Astrocyte (in vitro differentiated cells and primary cell): Measurements from ENCODE around the gene STK32B. TPM values are rescaled to one million over a fixed set of nuclear protein-coding genes. Genes with fewer than 3 reads are reported as not detected.

ENCODE experiments used
- DNase-seq: peaks from one replicate; pipeline ENCODE4 v3.0.0-alpha.2; 2010; ENCODE audit warnings: low read depth
- FAIRE-seq: peaks from 2 replicates; lab custom pipeline; 2011; peaks lifted over from hg19 to GRCh38; lab: Jason Lieb, UNC
- H2AFZ ChIP-seq: 2 replicates; pipeline ENCODE4 v1.6.0; 2012; ENCODE audit warnings: low read depth, low read length, inconsistent platforms
- H3K27ac ChIP-seq: 2 replicates; pipeline ENCODE4 v1.5.1; 2011; ENCODE audit warnings: low read depth, low read length, inconsistent platforms
- H3K27me3 ChIP-seq: 2 replicates; pipeline ENCODE4 v1.6.0; 2011; ENCODE audit warnings: low read length, inconsistent platforms; ENCODE audit not compliant: insufficient read depth
- H3K36me3 ChIP-seq: 2 replicates; pipeline ENCODE4 v1.5.1; 2011; ENCODE audit warnings: low read length, inconsistent platforms; ENCODE audit not compliant: insufficient read depth
- H3K4me1 ChIP-seq: 2 replicates; pipeline ENCODE4 v1.5.1; 2011; ENCODE audit warnings: low read length, inconsistent platforms; ENCODE audit not compliant: insufficient read depth
- H3K4me2 ChIP-seq: 2 replicates; pipeline ENCODE4 v1.6.0; 2012; ENCODE audit warnings: low read length, inconsistent platforms
- H3K4me3 ChIP-seq: 2 replicates; pipeline ENCODE4 v1.5.1; 2011; ENCODE audit warnings: low read depth, mild to moderate bottlenecking, low read length, inconsistent platforms; ENCODE audit not compliant: insufficient read depth
- H3K79me2 ChIP-seq: 2 replicates; pipeline ENCODE4 v1.6.0; 2012; ENCODE audit warnings: mild to moderate bottlenecking, low read length, inconsistent platforms; ENCODE audit not compliant: insufficient read depth
- H3K9ac ChIP-seq: 2 replicates; pipeline ENCODE4 v1.6.0; 2012; ENCODE audit warnings: mild to moderate bottlenecking, low read length, inconsistent platforms
- H3K9me3 ChIP-seq: 2 replicates; pipeline ENCODE4 v1.5.1; 2012; ENCODE audit warnings: low read depth, mild to moderate bottlenecking, low read length, inconsistent platforms; ENCODE audit not compliant: insufficient read depth
- H4K20me1 ChIP-seq: 2 replicates; pipeline ENCODE4 v1.6.0; 2012; ENCODE audit warnings: low read length, inconsistent platforms; ENCODE audit not compliant: insufficient read depth
- H3K27ac Mint-ChIP-seq: one replicate; pipeline ENCODE4 v1.8.0; 2021; ENCODE audit warnings: mild to moderate bottlenecking, mixed read lengths; ENCODE audit not compliant: unreplicated experiment
- H3K27me3 Mint-ChIP-seq: one replicate; pipeline ENCODE4 v1.8.0; 2021; ENCODE audit warnings: low read depth, mixed read lengths; ENCODE audit not compliant: unreplicated experiment
- H3K36me3 Mint-ChIP-seq: one replicate; pipeline ENCODE4 v1.8.0; 2021; ENCODE audit warnings: low read depth, mixed read lengths; ENCODE audit not compliant: unreplicated experiment
- H3K4me1 Mint-ChIP-seq: one replicate; pipeline ENCODE4 v1.8.0; 2021; ENCODE audit warnings: low read depth, mixed read lengths; ENCODE audit not compliant: unreplicated experiment
- H3K4me3 Mint-ChIP-seq: one replicate; pipeline ENCODE4 v1.8.0; 2021; ENCODE audit warnings: mild to moderate bottlenecking, moderate library complexity, mixed read lengths; ENCODE audit not compliant: unreplicated experiment
- H3K9me3 Mint-ChIP-seq: one replicate; pipeline ENCODE4 v1.8.0; 2021; ENCODE audit warnings: mild to moderate bottlenecking, mixed read lengths; ENCODE audit not compliant: unreplicated experiment
- CTCF ChIP-seq: IDR thresholded peaks from 2 replicates; pipeline ENCODE4 v1.5.1; 2011; ENCODE audit warnings: low read depth, mild to moderate bottlenecking, inconsistent platforms, low read length, moderate library complexity; ENCODE audit not compliant: insufficient read depth
- EZH2 ChIP-seq: IDR thresholded peaks from 2 replicates; pipeline ENCODE4 v1.6.1; 2012; ENCODE audit warnings: mild to moderate bottlenecking, low read length, inconsistent platforms; ENCODE audit not compliant: insufficient read depth
- total RNA-seq: library from RNA; stranded (reverse); gene quantifications from 2 replicates; pipeline ENCODE4 v1.2.1, GENCODE V29; 2021

The STK32B gene
- total RNA-seq, 1 donor from 2014 or later = 2.9 TPM

GRCh38 chr4:5043579-5043978 is 7.7 kb upstream of the STK32B start:
- Histone ChIP-seq H3K79me2 (no peaks in the 10 kb centered on the region), H3K9ac (no peak overlapping the region), H3K4me2 (no peak overlapping the region), H4K20me1 (no peaks in the 10 kb centered on the region), H2AFZ (no peak overlapping the region), H3K36me3 (no peaks in the 10 kb centered on the region), H3K4me3 (no peak overlapping the region), H3K4me1 (peaks cover 3% of the 10 kb centered on the region), H3K27me3 (peaks cover 3% of the 10 kb centered on the region), H3K27ac (no peak overlapping the region), H3K9me3 (no peaks in the 10 kb centered on the region)
- H3K27ac Mint-ChIP-seq = no peak overlapping the region
- peaks cover 2% of the 10 kb centered on the region for H3K9me3 Mint-ChIP-seq
- DNase-seq (no peak), FAIRE-seq (no peak)
- peaks cover under 1% of the 10 kb centered on the region for H3K4me1 Mint-ChIP-seq
- TF ChIP-seq EZH2 (no peak), CTCF (no peak)
- H3K36me3 Mint-ChIP-seq = no peaks in the 10 kb centered on the region
- H3K27me3 Mint-ChIP-seq = peaks cover 12% of the 10 kb centered on the region
- no peak overlapping the region for H3K4me3 Mint-ChIP-seq

- Histone ChIP-seq H3K79me2 (no peaks in the 10 kb centered on the region), H3K4me2 (no peak overlapping the region), H3K27me3 (peaks cover 3% of the 10 kb centered on the region), H3K27ac (no peak overlapping the region), H4K20me1 (no peaks in the 10 kb centered on the region), H3K4me3 (no peak overlapping the region), H3K4me1 (peaks cover 2% of the 10 kb centered on the region), H3K9ac (no peak overlapping the region), H3K9me3 (no peaks in the 10 kb centered on the region), H2AFZ (no peak overlapping the region), H3K36me3 (no peaks in the 10 kb centered on the region)
- no peaks in the 10 kb centered on the region for H3K4me1 Mint-ChIP-seq
- FAIRE-seq (no peak), DNase-seq (no peak)
- peaks cover 2% of the 10 kb centered on the region for H3K9me3 Mint-ChIP-seq
- TF ChIP-seq EZH2 (no peak), CTCF (no peak)
- H3K4me3 Mint-ChIP-seq = no peak overlapping the region
- H3K36me3 Mint-ChIP-seq = no peaks in the 10 kb centered on the region
- H3K27ac Mint-ChIP-seq = no peak overlapping the region
- peaks cover 16% of the 10 kb centered on the region for H3K27me3 Mint-ChIP-seq
These were observed 6.9 kb upstream of the STK32B start for GRCh38 chr4:5044341-5044740.

- peaks cover 2% of the 10 kb centered on the region for H3K9me3 Mint-ChIP-seq
- H3K9me3 ChIP-seq = no peaks in the 10 kb centered on the region
These were observed 6.2 kb upstream of the STK32B start for GRCh38 chr4:5045097-5045496.

More at GRCh38 chr4:5045097-5045496, 6.2 kb upstream of the STK32B start:
- TF ChIP-seq CTCF = no peak
- no peak for TF ChIP-seq EZH2
- Histone ChIP-seq H3K27me3 (peaks cover 3% of the 10 kb centered on the region), H3K4me3 (no peak overlapping the region), H2AFZ (no peak overlapping the region), H3K27ac (no peak overlapping the region), H3K4me1 (peaks cover 2% of the 10 kb centered on the region), H3K36me3 (no peaks in the 10 kb centered on the region), H3K79me2 (no peaks in the 10 kb centered on the region), H3K4me2 (peak overlapping the region; percentile 22), H3K9ac (no peak overlapping the region), H4K20me1 (no peaks in the 10 kb centered on the region)
- no peaks in the 10 kb centered on the region for H3K36me3 Mint-ChIP-seq
- FAIRE-seq (no peak), DNase-seq (no peak)
- H3K4me1 Mint-ChIP-seq = no peaks in the 10 kb centered on the region
- peaks cover 17% of the 10 kb centered on the region for H3K27me3 Mint-ChIP-seq
- no peak overlapping the region for H3K4me3 Mint-ChIP-seq
- no peak overlapping the region for H3K27ac Mint-ChIP-seq
